SIG-M5 treated with dmso at 0.1 percent for 504 hours (cell line): Measurements from ENCODE around the gene TMCC3.
"Not testable (repeated sequence)": the region's sequence is repeated elsewhere in the genome, so short reads cannot be mapped to it uniquely, and the experiment has no call there.

Experiments used
- DNase-seq: peaks from one replicate; lab custom pipeline; 2025; ENCODE audit not compliant: unreplicated experiment; lab: John Stamatoyannopoulos, UW

The TMCC3 gene

DNA sequence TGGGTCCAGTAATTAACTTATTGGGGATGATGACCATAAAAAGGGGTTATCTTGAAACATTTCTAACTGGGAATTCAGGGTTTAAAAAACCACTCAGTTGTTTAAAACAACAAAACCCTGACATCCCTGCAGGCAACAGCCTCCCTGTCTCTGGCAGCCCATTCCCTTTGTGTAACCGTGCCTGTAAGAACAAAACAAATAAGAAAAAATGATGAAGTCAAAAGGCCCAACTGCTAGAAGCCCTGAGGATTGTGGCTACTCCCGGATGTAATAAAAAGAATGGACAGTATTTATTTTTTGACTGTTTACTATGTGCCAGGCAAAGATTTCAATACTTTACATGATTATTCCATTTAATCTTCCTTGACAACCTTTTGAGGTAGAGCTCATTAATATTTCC lies 75.3 kb downstream of the TMCC3 start:
- DNase-seq = no peak

DNA sequence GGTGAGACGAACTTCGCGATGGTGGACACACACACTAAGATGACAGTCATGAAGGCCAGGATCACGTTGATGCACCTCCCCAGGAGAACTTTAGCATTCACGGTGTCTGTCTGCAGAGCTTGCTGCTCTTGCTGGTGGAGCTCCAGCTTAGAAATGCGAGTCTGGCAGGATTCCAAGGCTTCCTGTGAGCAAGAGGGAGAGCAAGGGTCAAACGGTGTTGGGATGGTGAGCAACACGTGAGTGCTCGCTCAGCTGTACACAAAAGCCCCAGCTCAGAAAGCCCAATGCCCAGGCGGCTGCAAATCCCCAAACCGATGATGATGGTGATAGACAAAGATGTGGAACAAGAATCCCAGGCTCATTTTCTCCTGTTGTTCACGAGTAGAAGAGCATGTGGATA lies 78.8 kb downstream of the TMCC3 start:
- DNase-seq = no peak

DNA sequence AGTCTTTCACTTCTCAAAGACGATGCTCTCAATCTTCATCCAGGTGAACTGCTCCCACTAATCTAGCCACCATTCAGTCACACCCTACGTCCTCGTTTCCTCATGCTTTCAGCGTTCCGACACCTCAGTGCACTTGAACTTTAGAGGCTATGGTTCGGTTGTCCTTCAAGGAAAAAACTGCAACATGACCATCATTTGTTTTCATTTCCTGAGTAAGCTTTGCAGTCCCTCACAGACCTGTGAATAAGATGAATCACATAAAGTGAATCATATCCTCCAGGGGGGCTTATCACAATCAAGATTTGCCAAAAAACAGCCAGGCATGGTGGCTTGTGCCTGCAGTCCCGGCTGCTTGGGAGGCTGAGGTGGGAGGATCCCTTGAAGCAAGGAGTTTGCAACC lies 80.2 kb downstream of the TMCC3 start:
- no peak for DNase-seq

- DNase-seq = no peak
Observed at GRCh38 chr12:94567761-94568160, 82.6 kb downstream of the TMCC3 start.

DNA sequence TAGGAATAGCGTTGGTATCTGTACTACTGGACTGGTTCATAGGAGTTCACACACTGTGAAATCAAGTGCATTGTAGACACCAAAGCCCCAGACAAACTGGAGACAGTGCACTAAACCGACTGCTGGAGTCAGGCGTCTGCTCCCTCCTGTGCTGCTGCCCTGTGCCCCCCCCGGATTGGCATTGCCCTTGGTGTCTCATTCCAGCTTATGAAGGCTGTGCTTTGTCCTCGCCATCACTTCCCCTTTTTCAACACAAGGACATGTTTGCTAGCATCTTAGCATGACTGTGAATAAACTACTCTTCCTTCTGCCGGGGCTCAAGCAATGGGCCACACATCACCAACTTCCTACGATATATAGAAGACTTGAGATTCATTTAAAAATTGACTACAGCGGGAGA lies 84.0 kb downstream of the TMCC3 start:
- DNase-seq = peak; percentile 33

DNA sequence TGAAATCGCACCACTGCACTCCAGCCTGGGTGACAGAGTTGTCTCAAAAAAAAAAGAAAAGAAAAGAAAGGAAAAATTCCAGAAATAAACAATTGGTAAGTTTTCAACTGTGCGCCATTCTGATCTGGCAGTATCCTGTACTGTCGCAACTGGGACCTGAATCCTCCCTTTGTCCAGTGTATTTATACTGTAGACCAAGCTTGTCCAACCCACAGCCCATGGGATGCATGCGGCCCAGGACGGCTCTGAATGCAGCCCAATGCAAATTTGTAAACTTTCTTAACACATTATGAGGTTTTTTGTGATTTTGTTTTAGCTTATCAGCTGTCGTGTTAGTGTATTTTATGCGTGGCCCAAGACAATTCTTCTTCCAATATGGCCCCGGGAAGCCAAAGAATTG lies 84.7 kb downstream of the TMCC3 start:
- no peak for DNase-seq

DNA sequence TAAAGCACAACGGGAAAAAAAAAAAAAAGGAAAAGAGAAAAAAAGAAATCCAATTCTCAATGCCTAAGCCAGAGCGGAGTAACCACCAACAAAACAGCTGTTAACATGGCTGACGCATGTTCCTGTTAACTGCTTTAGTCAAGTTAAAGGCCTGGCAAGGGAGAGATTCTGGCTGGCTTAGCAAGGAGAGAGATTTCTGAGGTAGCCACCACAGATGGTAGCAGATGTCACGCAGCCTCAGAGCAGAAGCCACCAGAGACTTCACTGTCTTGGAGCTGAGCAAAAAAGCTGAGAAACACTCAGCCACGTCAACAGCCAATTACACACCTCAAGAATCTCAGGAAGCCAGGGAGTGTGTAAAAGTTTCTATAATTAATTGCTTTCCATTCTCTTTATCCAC lies 87.1 kb downstream of the TMCC3 start:
- no peak for DNase-seq

DNA sequence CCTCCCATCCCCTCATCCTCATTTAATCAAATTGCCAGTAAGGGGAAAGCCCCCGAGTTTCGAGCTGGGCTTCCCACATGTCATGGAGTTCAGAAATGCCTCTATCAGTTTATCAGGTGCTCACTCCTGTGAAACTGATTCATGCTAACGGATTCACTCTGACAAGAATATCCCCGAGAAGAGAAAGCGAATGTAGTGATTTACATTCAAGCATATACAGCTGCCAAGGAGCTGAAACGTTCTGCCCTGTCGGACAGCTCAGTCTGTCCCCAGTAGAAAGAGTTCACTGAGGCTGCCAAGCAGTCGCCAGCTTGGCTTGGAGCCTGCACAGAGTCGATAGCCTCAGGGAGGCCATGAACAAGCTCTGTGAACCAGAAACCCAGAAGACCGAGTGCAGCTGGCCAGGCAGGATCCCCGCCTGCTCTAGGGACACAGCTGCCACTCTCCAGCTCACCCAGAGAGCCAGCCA lies 88.4 kb downstream of the TMCC3 start:
- DNase-seq = no peak

DNA sequence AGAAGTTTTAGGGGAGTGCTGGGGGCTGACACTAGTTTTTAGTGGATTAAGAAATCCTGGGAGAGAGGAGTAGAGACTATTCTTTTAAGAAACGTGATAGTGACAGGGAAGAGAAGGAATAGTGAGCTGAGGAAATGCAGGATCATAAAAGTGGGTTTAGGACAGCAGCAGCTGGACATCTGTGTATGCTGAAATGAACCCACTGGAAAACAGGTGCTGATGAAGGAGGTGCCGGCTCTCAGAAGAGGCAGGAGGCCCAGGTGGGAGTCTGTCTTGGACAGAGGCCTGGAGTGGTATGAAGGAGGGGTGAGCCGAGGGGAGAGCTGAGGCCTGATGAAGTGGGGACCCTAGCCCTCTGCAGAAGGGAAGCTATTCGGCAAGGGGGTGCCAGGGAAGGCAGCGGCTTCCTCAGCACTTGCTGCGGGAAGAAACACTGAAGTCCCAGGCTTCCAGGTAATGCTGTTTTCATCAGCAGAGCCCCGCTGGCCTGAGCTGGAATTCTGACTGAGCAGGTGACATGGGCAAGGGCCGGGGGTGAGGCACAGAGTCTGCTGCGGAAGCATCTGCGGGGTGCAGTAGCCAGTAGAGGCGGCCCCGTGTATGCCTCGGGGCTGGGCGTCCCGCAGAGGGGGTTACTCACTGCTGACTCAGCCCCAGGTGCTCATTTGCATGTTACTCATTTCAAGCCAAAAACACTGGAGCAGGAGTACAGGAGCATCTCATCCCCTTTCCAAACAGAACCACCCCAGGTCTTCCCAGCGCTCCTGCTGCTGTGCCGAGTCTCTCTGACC lies 89.7 kb downstream of the TMCC3 start:
- DNase-seq = peak; percentile 3

DNA sequence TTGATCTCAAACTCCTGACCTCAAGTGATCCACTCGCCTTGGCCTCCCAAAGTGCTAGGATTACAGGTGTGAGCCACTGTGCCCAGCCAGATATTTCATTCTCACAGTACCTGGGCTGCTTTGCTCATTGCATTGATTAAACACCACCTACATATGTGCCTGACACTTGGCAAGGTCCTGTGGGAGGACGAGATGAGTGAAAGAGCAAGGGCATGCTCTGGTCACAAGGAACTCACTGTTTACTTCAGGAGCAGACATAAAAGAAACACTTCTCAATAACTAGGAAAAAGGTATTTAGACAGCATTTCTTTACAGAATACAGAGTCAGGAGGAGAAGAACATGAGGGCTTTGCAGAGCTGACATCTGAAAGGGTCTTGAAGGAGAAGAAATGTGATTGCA lies 91.7 kb downstream of the TMCC3 start:
- no peak for DNase-seq

- no peak for DNase-seq
Observed at GRCh38 chr12:94557746-94558295, 92.5 kb downstream of the TMCC3 start.

- no peak for DNase-seq
Observed at GRCh38 chr12:94555687-94556086, 94.7 kb downstream of the TMCC3 start.

DNA sequence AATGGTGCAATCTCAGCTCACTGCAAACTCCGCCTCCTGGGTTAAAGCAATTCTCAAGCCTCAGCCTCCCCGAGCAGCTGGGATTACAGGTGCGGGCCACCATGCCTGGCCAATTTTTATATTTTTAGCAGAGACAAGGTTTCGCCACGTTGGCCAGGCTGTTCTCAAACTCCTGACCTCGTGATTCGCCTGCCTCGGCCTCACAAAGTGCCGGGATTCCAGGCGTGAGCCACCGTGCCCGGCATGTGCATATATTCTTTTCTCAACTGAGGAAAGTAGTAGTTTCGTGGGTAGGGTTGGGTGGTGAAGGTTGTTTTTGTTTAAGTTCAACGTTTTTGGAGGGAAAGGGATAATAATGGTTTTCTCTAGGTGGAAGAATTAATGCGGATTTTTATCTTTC lies 96.5 kb downstream of the TMCC3 start:
- no peak for DNase-seq

GRCh38 chr12:94553130-94553519 lies 97.2 kb downstream of the TMCC3 start:
- DNase-seq = no peak

DNA sequence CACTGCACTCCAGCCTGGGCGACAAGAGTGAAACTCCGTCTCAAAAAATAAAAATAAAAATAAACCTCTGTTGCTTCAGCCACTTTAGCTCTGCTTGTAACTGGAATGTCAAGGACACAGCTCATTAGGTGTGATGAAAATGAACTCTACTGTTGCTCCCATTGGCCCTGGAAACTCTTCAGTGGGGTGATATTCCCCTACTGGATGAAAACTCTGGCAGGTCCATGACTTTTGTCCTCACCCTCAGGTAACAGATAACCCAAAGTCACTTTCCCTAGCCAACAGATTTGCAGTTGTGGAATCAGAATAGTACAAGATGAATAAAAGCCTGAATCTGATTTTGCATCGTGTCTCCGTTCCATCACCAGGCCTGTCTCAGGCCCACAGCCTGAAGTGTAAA lies 98.5 kb downstream of the TMCC3 start:
- DNase-seq = no peak

DNA sequence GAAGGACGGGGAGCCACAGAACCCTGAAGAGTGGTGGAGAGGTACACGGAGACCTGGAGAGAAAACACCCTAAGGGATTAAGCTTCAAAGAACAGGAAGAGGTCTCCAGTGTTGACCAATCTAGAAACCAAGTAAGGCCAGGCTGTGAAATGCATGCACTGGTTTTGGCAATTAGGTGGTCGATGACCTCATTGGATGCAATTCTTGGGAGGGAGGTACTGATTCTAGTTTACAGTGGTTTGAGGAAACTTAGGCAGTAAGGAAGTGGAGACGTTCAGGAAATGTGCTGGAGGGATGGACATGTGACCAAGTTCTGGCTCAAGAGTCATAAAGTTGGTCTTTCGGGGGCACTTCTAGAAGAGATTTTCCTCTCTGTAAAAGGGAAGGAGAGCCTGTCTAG lies 99.4 kb downstream of the TMCC3 start:
- DNase-seq = peak; percentile 16

- DNase-seq = not testable (repeated sequence)
Observed at GRCh38 chr12:94548833-94549232, 101.5 kb downstream of the TMCC3 start.

DNA sequence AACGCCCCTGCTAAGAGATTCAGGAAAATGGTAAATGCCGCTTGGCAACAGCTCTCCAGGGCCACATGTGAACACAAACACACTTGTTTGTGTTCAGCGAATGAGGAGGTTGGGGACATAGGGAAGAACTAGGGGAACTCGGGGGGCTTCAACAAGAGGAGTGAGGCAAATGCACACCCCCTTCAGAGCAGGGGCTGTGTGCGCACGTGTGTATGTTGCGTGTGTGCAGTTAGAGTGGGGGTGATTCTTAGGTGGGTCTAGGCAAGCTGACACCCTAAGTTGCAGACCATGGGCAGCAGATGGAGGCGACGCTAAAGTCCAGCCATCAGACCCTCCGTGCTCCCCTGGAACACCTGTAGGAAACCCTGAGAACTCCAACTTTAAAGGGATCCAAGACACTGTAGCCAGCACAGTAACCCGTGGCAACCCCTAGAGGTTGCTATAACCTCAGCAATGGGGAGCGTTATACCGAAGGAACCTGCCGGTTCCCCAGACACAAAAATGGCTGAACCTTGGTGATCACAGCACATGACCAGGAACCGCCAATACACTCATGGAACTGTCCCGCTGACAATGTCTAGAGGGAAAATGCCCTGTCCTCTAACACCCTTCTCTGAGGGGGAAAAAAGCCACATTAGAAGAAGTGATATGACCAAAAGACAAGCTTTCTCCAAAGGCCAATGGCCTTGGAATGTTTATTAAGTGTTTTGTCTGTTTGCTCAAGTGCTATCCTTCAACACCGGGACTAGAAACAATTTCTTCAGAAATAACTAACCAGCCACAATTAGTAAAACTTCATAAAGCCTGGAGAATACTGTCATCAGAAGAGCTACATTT lies 104.2 kb downstream of the TMCC3 start:
- DNase-seq = peak; percentile 40

DNA sequence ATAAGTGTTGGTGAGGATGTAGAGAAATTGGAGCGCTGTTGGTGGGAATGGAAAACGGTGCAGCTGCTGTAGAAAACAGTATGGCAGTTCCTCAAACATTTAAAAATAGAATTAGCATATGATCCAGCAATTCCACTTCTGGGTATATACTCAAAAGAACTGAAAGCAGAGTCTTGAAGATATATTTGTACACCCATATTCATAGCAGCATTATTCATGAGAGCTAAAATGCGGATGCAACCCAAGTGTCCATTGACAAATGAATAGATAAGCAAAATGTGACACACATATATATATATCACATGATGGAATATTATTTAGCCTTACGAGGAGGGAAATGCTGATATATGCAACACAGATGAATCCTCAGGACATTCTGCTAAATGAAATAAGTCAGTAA lies 106.0 kb downstream of the TMCC3 start:
- no peak for DNase-seq

DNA sequence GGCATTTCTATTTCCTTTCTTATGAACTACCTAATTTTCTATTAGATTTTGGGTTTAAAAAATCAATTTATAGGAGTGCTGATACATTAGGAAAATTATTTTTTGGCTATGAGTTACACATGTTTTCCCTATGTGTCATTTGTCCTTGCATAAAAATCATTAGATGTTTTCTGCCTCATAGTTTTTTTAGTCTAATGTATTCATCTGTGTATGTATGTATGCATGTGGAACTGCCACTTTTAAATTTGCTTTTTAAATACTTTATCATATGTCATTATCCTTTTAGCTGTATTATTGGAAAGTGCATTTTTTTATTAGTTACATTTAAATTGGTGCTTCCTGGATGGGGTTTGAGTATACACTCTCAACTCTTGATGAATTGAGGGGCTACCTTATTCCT lies 112.0 kb downstream of the TMCC3 start:
- no peak for DNase-seq

- no peak for DNase-seq
Observed at GRCh38 chr12:94536040-94536965, 114.1 kb downstream of the TMCC3 start.
